ENCODE data around the gene WNT8A.
"Not testable (repeated sequence)": the region's sequence is repeated elsewhere in the genome, so short reads cannot be mapped to it uniquely, and the experiment has no call there.

WNT8A gene, protein sequence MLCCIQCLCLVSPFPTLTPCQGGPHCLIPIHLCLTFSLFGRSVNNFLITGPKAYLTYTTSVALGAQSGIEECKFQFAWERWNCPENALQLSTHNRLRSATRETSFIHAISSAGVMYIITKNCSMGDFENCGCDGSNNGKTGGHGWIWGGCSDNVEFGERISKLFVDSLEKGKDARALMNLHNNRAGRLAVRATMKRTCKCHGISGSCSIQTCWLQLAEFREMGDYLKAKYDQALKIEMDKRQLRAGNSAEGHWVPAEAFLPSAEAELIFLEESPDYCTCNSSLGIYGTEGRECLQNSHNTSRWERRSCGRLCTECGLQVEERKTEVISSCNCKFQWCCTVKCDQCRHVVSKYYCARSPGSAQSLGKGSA

DNA sequence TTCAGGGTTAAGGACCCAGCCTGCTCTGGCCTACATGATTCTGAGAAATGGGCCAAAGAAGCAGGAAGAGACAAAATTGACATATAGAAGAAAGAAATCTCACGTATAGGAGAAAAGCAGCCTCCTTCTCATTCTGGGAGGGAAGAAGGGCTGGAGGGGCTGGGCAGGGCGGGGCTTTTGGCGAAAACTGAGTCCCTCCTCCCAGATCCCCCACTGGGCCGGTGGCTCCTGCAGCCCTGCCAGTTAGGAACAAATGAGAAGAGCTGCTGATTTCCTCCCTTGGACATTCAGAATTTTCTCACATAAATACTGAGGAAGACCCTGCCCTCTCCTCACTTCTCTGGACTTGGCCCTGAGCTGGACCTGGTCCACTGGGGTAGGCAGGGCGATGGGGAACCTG is at the start of gene WNT8A:
Gene WNT8A, plus strand, starts transcription at position 332 of the 400 bp plus-strand sequence. CDS start 95 bp downstream, outside the sequence.
- TF ChIP-seq, protein P1, sequence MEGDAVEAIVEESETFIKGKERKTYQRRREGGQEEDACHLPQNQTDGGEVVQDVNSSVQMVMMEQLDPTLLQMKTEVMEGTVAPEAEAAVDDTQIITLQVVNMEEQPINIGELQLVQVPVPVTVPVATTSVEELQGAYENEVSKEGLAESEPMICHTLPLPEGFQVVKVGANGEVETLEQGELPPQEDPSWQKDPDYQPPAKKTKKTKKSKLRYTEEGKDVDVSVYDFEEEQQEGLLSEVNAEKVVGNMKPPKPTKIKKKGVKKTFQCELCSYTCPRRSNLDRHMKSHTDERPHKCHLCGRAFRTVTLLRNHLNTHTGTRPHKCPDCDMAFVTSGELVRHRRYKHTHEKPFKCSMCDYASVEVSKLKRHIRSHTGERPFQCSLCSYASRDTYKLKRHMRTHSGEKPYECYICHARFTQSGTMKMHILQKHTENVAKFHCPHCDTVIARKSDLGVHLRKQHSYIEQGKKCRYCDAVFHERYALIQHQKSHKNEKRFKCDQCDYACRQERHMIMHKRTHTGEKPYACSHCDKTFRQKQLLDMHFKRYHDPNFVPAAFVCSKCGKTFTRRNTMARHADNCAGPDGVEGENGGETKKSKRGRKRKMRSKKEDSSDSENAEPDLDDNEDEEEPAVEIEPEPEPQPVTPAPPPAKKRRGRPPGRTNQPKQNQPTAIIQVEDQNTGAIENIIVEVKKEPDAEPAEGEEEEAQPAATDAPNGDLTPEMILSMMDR (IDR thresholded peaks at IDR 0.05; ENCODE audit: low read depth, low read length) = no peak
- no peak within 1 kb of the TSS for H3K4me3 ChIP-seq (ENCODE audit: low read depth, low read length)

DNA sequence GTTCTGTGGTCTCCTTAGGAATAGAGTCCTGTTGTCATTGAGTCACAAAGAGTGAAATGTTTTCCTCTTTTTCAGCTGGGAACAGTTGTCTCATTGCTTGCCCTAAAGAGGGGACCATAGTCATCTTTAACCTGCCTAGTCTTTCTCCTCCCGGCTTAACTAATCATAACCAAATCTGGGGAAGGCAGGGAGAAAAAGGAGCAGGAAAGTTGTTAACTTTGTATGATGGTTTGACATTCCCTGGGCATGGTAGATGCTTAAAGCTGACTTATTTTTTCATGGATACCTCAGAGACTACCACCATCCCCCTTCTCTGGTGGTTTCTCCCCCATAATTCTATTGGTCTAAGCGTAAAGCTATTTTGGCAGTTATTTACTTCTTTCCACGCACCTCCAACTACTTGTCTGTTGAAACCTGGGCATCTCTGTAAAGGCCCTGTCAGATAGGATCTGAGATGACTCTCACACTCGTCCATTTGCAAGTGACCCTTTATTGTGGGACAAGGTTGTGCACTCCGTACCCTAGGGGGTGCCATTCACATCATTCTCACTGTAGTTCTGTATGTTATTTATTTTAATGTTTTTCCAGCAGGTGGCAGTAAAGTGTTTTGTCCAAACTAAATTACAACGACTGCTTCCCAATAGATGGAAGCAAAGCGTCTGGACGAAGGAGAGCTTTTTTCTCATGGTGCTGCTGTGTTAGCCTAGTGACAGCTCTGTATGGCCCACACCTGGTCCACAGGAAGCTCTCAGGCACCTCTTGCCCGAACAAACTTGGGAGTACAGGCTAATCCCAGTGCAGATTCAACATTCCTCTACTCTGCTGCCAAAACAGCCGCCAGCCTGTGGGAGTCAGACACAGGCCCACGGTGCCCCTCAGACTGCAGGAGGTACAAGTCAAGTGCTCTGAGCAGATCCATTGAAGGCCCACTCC is 48.0 kb upstream of the WNT8A start:
- H3K4me3 ChIP-seq (ENCODE audit: low read depth, low read length) = no peak overlapping the region
- TF ChIP-seq, protein P1 (IDR thresholded peaks at IDR 0.05; ENCODE audit: low read depth, low read length) = peak; percentile 78

DNA sequence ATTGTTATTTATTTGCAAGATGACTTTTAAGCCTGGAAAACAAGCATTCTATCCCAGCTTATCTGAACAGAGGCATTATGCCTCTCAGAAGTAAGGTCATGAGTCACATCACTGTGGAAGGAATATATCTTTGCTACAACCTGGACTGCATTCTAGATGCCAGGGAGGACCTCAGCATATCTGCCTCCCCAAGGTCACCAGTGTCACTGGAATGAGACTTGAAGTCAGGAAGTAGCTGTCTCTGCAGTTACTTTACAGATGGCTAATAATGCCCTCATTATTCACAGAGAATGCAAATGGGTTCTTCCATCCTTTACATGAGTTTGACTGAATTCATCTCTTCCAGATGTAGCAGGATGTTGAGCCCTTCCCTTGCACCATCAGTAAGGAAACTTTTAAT is 46.6 kb upstream of the WNT8A start:
- TF ChIP-seq, protein P1 (IDR thresholded peaks at IDR 0.05; ENCODE audit: low read depth, low read length) = no peak
- H3K4me3 ChIP-seq (ENCODE audit: low read depth, low read length) = no peak overlapping the region

DNA sequence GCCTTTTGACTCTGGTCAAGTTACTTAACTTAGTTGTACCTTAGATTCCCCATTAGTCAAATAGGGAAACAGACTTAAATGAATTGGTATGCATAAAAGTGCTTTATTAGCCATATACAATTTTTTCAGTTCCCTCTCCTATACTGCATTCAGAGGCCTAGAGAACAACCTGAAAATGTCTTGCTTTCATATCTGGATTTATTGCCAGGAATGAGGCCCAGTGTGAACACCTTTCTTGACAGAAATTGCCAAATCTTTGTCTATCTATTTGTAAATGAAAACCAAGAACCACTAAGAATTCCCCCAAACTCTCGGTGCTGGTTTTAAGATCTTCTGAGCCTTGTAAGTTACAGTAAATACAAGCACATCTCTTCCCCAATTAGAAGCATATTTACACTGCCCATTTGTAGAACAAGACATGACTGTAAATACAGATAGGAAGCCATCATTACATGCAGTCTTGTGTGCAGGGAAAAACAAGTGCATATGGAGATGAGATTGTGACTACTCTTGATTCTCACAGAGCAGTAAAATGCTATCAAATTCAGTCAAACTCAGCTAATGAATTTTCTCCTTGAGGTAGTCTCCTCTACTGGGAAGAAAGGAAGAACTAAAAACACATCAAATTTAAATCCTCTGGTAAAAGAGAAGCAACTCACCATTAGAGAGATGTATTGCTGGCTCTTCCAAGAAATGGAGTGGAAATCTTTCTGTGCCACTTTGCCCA is 45.8 kb upstream of the WNT8A start:
- H3K4me3 ChIP-seq (ENCODE audit: low read depth, low read length) = no peak overlapping the region
- TF ChIP-seq, protein P1 (IDR thresholded peaks at IDR 0.05; ENCODE audit: low read depth, low read length) = no peak

DNA sequence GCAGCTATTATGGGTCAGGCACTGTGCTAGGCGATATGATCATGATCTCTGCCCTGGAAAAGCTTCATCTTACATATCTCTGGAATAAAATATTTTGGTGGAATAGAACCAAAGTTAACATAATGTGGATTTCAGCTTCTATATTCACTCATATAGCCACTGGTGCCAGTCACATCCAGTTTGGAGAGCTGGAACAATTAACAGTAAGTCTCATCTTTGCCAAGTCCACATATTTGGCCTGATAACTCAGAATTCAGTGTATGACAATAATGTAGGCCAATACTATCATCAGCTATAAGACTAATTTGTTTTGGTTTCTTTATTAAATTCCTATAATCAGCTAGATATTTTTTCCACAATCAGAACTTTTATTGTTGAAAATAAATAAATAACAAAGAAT is 45.0 kb upstream of the WNT8A start:
- H3K4me3 ChIP-seq (ENCODE audit: low read depth, low read length) = no peak overlapping the region
- TF ChIP-seq, protein P1 (IDR thresholded peaks at IDR 0.05; ENCODE audit: low read depth, low read length) = no peak

DNA sequence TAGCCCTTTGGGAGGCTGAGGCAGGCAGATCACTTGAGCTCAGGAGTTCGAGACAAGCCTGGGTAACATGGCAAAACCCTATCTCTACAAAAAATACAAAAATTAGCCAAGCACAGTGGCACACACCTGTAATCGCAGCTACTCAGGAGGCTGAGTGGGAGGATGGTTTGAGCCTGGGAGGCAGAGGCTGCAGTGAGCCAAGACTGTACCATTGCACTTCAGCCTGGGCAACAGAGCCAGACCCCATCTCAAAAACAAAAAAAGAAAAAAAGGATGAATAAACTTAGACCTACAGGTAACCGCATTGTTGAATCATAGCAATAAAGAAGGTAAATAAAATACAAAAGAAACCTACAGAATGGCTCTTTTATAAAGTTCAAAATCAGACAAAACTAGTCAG is 38.5 kb upstream of the WNT8A start:
- not testable (repeated sequence) for H3K4me3 ChIP-seq (ENCODE audit: low read depth, low read length)

All from WI38 (cell line).